ENCODE measurements around the gene KLHL42.
"Not testable (repeated sequence)": the region's sequence is repeated elsewhere in the genome, so short reads cannot be mapped to it uniquely, and the experiment has no call there.

KLHL42 gene

GRCh38 chr12:27844366-27845090 is 64.5 kb downstream of the KLHL42 start:
- peaks cover 10% of the 10 kb centered on the region in 2 donors for H3K9me3 Mint-ChIP-seq
- no peak for ATAC-seq (replicated peaks)
- H3K27me3 Mint-ChIP-seq, result peaks cover 19 to 20% of the 10 kb centered on the region in 2 donors
- H3K27ac Mint-ChIP-seq, result no peak overlapping the region
- no peak for DNase-seq
- no peaks in the 10 kb centered on the region for H3K4me1 Mint-ChIP-seq
- H3K36me3 Mint-ChIP-seq, result peaks cover 0 to 3% of the 10 kb centered on the region in 2 donors
- no peak overlapping the region for H3K4me3 Mint-ChIP-seq

- Mint-ChIP-seq H3K9me3 (peaks cover 13% of the 10 kb centered on the region in 2 donors), H3K4me3 (no peak overlapping the region), H3K27me3 (peaks cover 19 to 20% of the 10 kb centered on the region in 2 donors), H3K27ac (no peak overlapping the region), H3K36me3 (peaks cover 0 to 3% of the 10 kb centered on the region in 2 donors), H3K4me1 (no peaks in the 10 kb centered on the region)
- ATAC-seq (replicated peaks), result no peak
- DNase-seq, result no peak
Measured at GRCh38 chr12:27845187-27845586, 65.2 kb downstream of the KLHL42 start.

GRCh38 chr12:27845706-27846105 is 65.7 kb downstream of the KLHL42 start:
- Mint-ChIP-seq H3K27me3 (peaks cover 19 to 20% of the 10 kb centered on the region in 2 donors), H3K9me3 (peaks cover 13 to 15% of the 10 kb centered on the region in 2 donors), H3K27ac (peak overlapping the region; percentile 44)
- H3K36me3 Mint-ChIP-seq; ATAC-seq (replicated peaks); DNase-seq; H3K4me3 Mint-ChIP-seq; H3K4me1 Mint-ChIP-seq: not testable (repeated sequence)

GRCh38 chr12:27847293-27847692 is 67.3 kb downstream of the KLHL42 start:
- H3K4me3 Mint-ChIP-seq; ATAC-seq (replicated peaks); DNase-seq; H3K27ac Mint-ChIP-seq; H3K4me1 Mint-ChIP-seq; H3K36me3 Mint-ChIP-seq: not testable (repeated sequence)
- Mint-ChIP-seq H3K27me3 (peaks cover 19 to 20% of the 10 kb centered on the region in 2 donors), H3K9me3 (peaks cover 13 to 15% of the 10 kb centered on the region in 2 donors)

- peaks cover 0 to 3% of the 10 kb centered on the region in 2 donors for H3K36me3 Mint-ChIP-seq
- no peak overlapping the region for H3K27ac Mint-ChIP-seq
- H3K9me3 Mint-ChIP-seq, result peaks cover 13 to 15% of the 10 kb centered on the region in 2 donors
- H3K4me3 Mint-ChIP-seq, result no peak overlapping the region
- H3K4me1 Mint-ChIP-seq, result no peaks in the 10 kb centered on the region
- peaks cover 12 to 22% of the 10 kb centered on the region in 2 donors for H3K27me3 Mint-ChIP-seq
- ATAC-seq (replicated peaks) (no peak), DNase-seq (no peak)
Measured at GRCh38 chr12:27851311-27851710, 71.3 kb downstream of the KLHL42 start.

GRCh38 chr12:27852117-27852516 is 72.1 kb downstream of the KLHL42 start:
- Mint-ChIP-seq H3K36me3 (peaks cover 0 to 3% of the 10 kb centered on the region in 2 donors), H3K9me3 (peaks cover 10 to 15% of the 10 kb centered on the region in 2 donors), H3K4me3 (no peak overlapping the region), H3K27me3 (peaks cover 17 to 21% of the 10 kb centered on the region in 2 donors), H3K27ac (no peak overlapping the region), H3K4me1 (no peaks in the 10 kb centered on the region)
- DNase-seq, result no peak
- ATAC-seq (replicated peaks), result no peak
